HCT116 (cell line): ENCODE measurements around the gene IL36G. TPM values are rescaled to one million over a fixed set of nuclear protein-coding genes. Genes with fewer than 3 reads are reported as not detected.

Source experiments
- ATAC-seq: fragments of 200-7000 bp; cut with Tn5 transposase; 2 replicates; pipeline ENCODE4 v1.9.1; 2020; ENCODE audit warnings: mild to moderate bottlenecking, moderate library complexity
- BruUV-seq: library from RNA; stranded (reverse); fragments of 400-500 nt; replicated peaks from 2 replicates; lab custom pipeline; 2021; lab: Mats Ljungman, UMichigan
- CTCF ChIA-PET: fragments of 300-600 bp; sonication (Branson Sonifier 250); formaldehyde crosslinking; loops from one replicate; lab custom pipeline; 2021; ENCODE audit warnings: antibody characterized with exemption; lab: Charles Lee
- POLR2A ChIA-PET: fragments of 300-600, 350-600 bp; sonication (Branson Sonifier 250); formaldehyde crosslinking; loops from one replicate; lab custom pipeline; 2021; ENCODE audit warnings: antibody characterized with exemption; lab: Charles Lee
- RAD21 ChIA-PET, 2 experiments: fragments of 300-600 bp; sonication (Branson Sonifier 250); formaldehyde crosslinking; loops; one replicate each; lab custom pipeline; 2023; ENCODE audit warnings: low total read pairs in 2 of 2; ENCODE audit not compliant: uncharacterized antibody in 2 of 2, unreplicated experiment in 2 of 2, low non-redundant PET in 1 of 2; lab: Charles Lee
- DNase-seq: peaks from one replicate; pipeline ENCODE4 v3.0.0-alpha.2; 2010; ENCODE audit warnings: low read depth, low spot score
- H2AFZ ChIP-seq: fragments of 200-600 bp; shearing (Covaris generic), sonication (generic); 2 replicates; pipeline ENCODE4 v1.6.1; 2017; ENCODE audit warnings: low read depth, mixed run types, mixed read lengths, antibody characterized with exemption, low read length; ENCODE audit not compliant: poor library complexity, severe bottlenecking
- H3K27ac ChIP-seq: 2 replicates; pipeline ENCODE4 v1.5.1; 2012; ENCODE audit warnings: low read depth, low read length
- H3K27me3 ChIP-seq: fragments of 200-600 bp; sonication (generic); 2 replicates; pipeline ENCODE4 v1.6.1; 2016; ENCODE audit warnings: mixed run types, low read length, mixed read lengths; ENCODE audit not compliant: insufficient read depth
- H3K36me3 ChIP-seq, 2 experiments: fragments of 200-500 bp in 1 of 2; fragments of 200-600 bp in 1 of 2; sonication (Bioruptor generic) in 1 of 2; sonication (generic) in 1 of 2; 2 replicates each; pipeline versions ENCODE4 v1.5.1 to v1.6.1; 2014 to 2016; ENCODE audit warnings: low read length in 2 of 2, inconsistent platforms in 1 of 2, mixed read lengths in 1 of 2, mixed run types in 1 of 2; ENCODE audit not compliant: insufficient read depth in 2 of 2, control insufficient read depth in 1 of 2
- H3K4me1 ChIP-seq, 2 experiments: fragments of 200-600 bp in 1 of 2; sonication (generic) in 1 of 2; 2 replicates each; pipeline versions ENCODE4 v1.5.1 to v1.6.1; 2012 to 2017; ENCODE audit warnings: low read length in 2 of 2, inconsistent platforms in 1 of 2, mild to moderate bottlenecking in 1 of 2, mixed read lengths in 1 of 2, mixed run types in 1 of 2, moderate library complexity in 1 of 2; ENCODE audit not compliant: insufficient read depth in 2 of 2, control insufficient read depth in 1 of 2
- H3K4me2 ChIP-seq: fragments of 200-600 bp; sonication (generic); 2 replicates; pipeline ENCODE4 v1.6.1; 2017; ENCODE audit warnings: mixed run types, low read length, mixed read lengths
- H3K4me3 ChIP-seq, 2 experiments: fragments of 200-600 bp in 1 of 2; sonication (generic) in 1 of 2; replicated peaks in 1 of 2; 2 replicates each; pipeline ENCODE4 v1.5.1; 2011 to 2016; ENCODE audit warnings: low read length in 2 of 2, control low read depth in 1 of 2, low read depth in 1 of 2, mild to moderate bottlenecking in 1 of 2, mixed read lengths in 1 of 2, mixed run types in 1 of 2
- H3K79me2 ChIP-seq: fragments of 200-600 bp; sonication (generic); 2 replicates; pipeline ENCODE4 v1.6.1; 2017; ENCODE audit warnings: mild to moderate bottlenecking, mixed run types, low read length, moderate library complexity, mixed read lengths; ENCODE audit not compliant: insufficient read depth
- H3K9ac ChIP-seq: fragments of 200-600 bp; sonication (generic); 2 replicates; pipeline ENCODE4 v1.6.1; 2016; ENCODE audit warnings: low read length, mixed read lengths
- H3K9me2 ChIP-seq: fragments of 200-600 bp; sonication (generic), shearing (Covaris generic); 2 replicates; pipeline ENCODE4 v1.6.1; 2017; ENCODE audit warnings: mixed run types, mild to moderate bottlenecking, moderate library complexity; ENCODE audit not compliant: insufficient read depth
- H3K9me3 ChIP-seq, 2 experiments: fragments of 200-500 bp in 1 of 2; fragments of 200-600 bp in 1 of 2; sonication (Bioruptor generic) in 1 of 2; sonication (generic) in 1 of 2; 2 replicates each; pipeline ENCODE4 v1.6.1; 2014 to 2017; ENCODE audit warnings: low read length in 2 of 2, mixed read lengths in 2 of 2, inconsistent platforms in 1 of 2, low read depth in 1 of 2, mild to moderate bottlenecking in 1 of 2, mixed run types in 1 of 2, moderate library complexity in 1 of 2; ENCODE audit not compliant: control insufficient read depth in 1 of 2, insufficient read depth in 1 of 2
- H4K20me1 ChIP-seq: fragments of 200-600 bp; sonication (generic), shearing (Covaris generic); 2 replicates; pipeline ENCODE4 v1.6.1; 2017; ENCODE audit warnings: mixed run types, mild to moderate bottlenecking, moderate library complexity; ENCODE audit not compliant: insufficient read depth
- ATF3 ChIP-seq: IDR thresholded peaks from 2 replicates; pipeline ENCODE4 v1.6.1; 2012
- CBX3 ChIP-seq: IDR thresholded peaks from 2 replicates; pipeline ENCODE4 v1.6.1; 2012; ENCODE audit warnings: low read depth
- EGR1 ChIP-seq: IDR thresholded peaks from 2 replicates; pipeline ENCODE4 v1.6.1; 2012; ENCODE audit warnings: low read depth
- ELF1 ChIP-seq: IDR thresholded peaks from 2 replicates; pipeline ENCODE4 v1.6.1; 2012; ENCODE audit warnings: low read depth, borderline replicate concordance
- EZH2 ChIP-seq: fragments of 200-600 bp; sonication (generic); IDR thresholded peaks from 2 replicates; pipeline ENCODE4 v1.6.1; 2017; ENCODE audit warnings: antibody characterized with exemption, mixed run types
- FOSL1 ChIP-seq: IDR thresholded peaks from 2 replicates; pipeline ENCODE4 v1.6.1; 2012; ENCODE audit warnings: low read depth
- JUND ChIP-seq: IDR thresholded peaks from 2 replicates; pipeline ENCODE4 v1.6.1; 2012
- MAX ChIP-seq: IDR thresholded peaks from 2 replicates; pipeline ENCODE4 v1.6.1; 2012
- POLR2A ChIP-seq: IDR thresholded peaks from 2 replicates; pipeline ENCODE4 v1.7.0; 2011; ENCODE audit warnings: borderline replicate concordance; ENCODE audit not compliant: insufficient read depth, insufficient read length; ENCODE audit errors: extremely low read depth
- RAD21 ChIP-seq: IDR thresholded peaks from 2 replicates; pipeline ENCODE4 v1.6.1; 2012; ENCODE audit warnings: low read depth, mild to moderate bottlenecking
- SP1 ChIP-seq: IDR thresholded peaks from 2 replicates; pipeline ENCODE4 v1.6.1; 2012; ENCODE audit warnings: low read depth
- SRF ChIP-seq: IDR thresholded peaks from 2 replicates; pipeline ENCODE4 v1.6.1; 2012; ENCODE audit warnings: low read depth
- TCF7L2 ChIP-seq: IDR thresholded peaks from 2 replicates; pipeline ENCODE4 v1.7.0; 2011; ENCODE audit warnings: borderline replicate concordance, inconsistent platforms; ENCODE audit not compliant: insufficient read depth, insufficient read length; ENCODE audit errors: extremely low read depth
- ZBTB33 ChIP-seq: IDR thresholded peaks from 2 replicates; pipeline ENCODE4 v1.6.1; 2011; ENCODE audit warnings: mild to moderate bottlenecking, low read length, moderate library complexity; ENCODE audit not compliant: insufficient replicate concordance; ENCODE audit errors: extremely low read depth
- ZNF274 ChIP-seq: fragments of 200-500 bp; sonication (Bioruptor generic); IDR thresholded peaks from 2 replicates; pipeline ENCODE4 v1.6.1; 2014; ENCODE audit warnings: mild to moderate bottlenecking, low read depth, low read length, inconsistent platforms
- intact Hi-C: fragments of 100-400 bp; cut with micrococcal nuclease; formaldehyde crosslinking; loops from 2 replicates; pipeline ENCODE4 v1.10.0; 2022
- total RNA-seq: library from RNA; stranded (reverse); gene quantifications from one replicate; pipeline ENCODE4 v1.2.1, GENCODE V29; 2021; ENCODE audit not compliant: unreplicated experiment

Gene IL36G
- total RNA-seq, 1 experiment from 2014 or later, result not detected

DNA sequence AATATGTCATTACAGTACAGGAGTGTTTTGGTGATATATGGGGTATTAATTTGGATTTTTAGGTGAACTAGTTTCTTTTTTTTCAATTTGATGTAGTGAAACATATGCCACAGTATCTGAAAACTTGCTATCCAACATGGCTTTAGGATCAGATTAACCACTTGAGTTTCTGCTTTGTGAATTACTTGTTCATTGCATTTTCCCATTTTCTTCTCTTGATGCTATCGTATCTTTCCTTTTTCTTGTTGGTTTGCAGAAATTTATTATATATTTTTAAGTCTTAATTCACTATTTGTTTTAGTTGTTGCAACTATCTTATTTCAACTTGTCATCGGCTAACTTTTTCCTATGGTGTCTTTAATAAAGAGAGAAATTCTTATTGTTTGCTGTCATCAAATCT is 36.3 kb downstream of the IL36G start:
- TF ChIP-seq POLR2A (no peak), EGR1 (no peak), ZBTB33 (no peak), ZNF274 (no peak), JUND (no peak), SRF (no peak), TCF7L2 (no peak), SP1 (no peak), FOSL1 (no peak), MAX (no peak), CBX3 (no peak), ATF3 (no peak), EZH2 (no peak), RAD21 (no peak), ELF1 (no peak)
- no peaks in the 10 kb centered on the region for H3K79me2 ChIP-seq
- ATAC-seq (no peak), DNase-seq (no peak)
- H4K20me1 ChIP-seq, result no peaks in the 10 kb centered on the region
- BruUV-seq, result no TSS peak
- no peaks in the 10 kb centered on the region for H3K9me2 ChIP-seq
- no peak overlapping the region for H3K9ac ChIP-seq
- ChIA-PET CTCF (no interaction called here), POLR2A (no interaction called here), RAD21 (no interaction called here)
- H3K9me3 ChIP-seq, result no peaks in the 10 kb centered on the region
- H3K36me3 ChIP-seq, result no peaks in the 10 kb centered on the region
- H3K27ac ChIP-seq, result no peak overlapping the region
- intact Hi-C loops, result no loop called here
- H3K27me3 ChIP-seq, result no peaks in the 10 kb centered on the region
- H3K4me1 ChIP-seq, result no peaks in the 10 kb centered on the region
- H3K4me3 ChIP-seq, result no peak overlapping the region
- no peak overlapping the region for H3K4me2 ChIP-seq
- H2AFZ ChIP-seq, result no peak overlapping the region
